ENCODE results near the gene SDC1. TPM values are rescaled to one million over a fixed set of nuclear protein-coding genes. Genes with fewer than 3 reads are reported as not detected.

SDC1 gene
- total RNA-seq, 1 experiment from 2014 or later: 22.3 TPM

GRCh38 chr2:20197192-20197591, 27.7 kb downstream of the SDC1 start:
- Mint-ChIP-seq H3K4me1 (peaks cover 12 to 18% of the 10 kb centered on the region in 2 experiments), H3K4me3 (no peak overlapping the region), H3K9me3 (no peaks in the 10 kb centered on the region; a peak in 1 of 5 replicates), H3K27me3 (ENCODE audit: low read depth) (no peaks in the 10 kb centered on the region), H3K27ac (no peak overlapping the region), H3K36me3 (ENCODE audit: insufficient read depth in 1 of 3, low read depth in 3 of 3) (peaks cover 11 to 20% (median 18%) of the 10 kb centered on the region in 3 experiments)
- Histone ChIP-seq H3K4me1 (ENCODE audit: insufficient read depth, low read length) (no peaks in the 10 kb centered on the region; the same call in 1 of the 2 replicates), H3K56ac (ENCODE audit: insufficient read length, low read depth, low read length) (no peak overlapping the region), H3K23ac (ENCODE audit: insufficient read length, low read depth, low read length) (no peak overlapping the region), H3K9me3 (ENCODE audit: control insufficient read depth, low read depth, low read length) (no peaks in the 10 kb centered on the region), H3K79me2 (ENCODE audit: insufficient read depth, low read length) (no peaks in the 10 kb centered on the region), H2BK5ac (ENCODE audit: insufficient read length, low read length) (no peak overlapping the region), H3K14ac (ENCODE audit: insufficient read depth, low read length) (no peak overlapping the region), H4K20me1 (ENCODE audit: control insufficient read depth, insufficient read depth, insufficient read length) (no peaks in the 10 kb centered on the region), H2BK120ac (ENCODE audit: low read depth, low read length, poor library complexity, severe bottlenecking) (no peak overlapping the region), H3K4me2 (ENCODE audit: insufficient read depth, insufficient read length, low read length) (no peak overlapping the region), H2BK12ac (ENCODE audit: insufficient read length, low read depth, low read length) (no peak overlapping the region), H2BK15ac (ENCODE audit: low read depth, low read length) (no peak overlapping the region), H3T11ph (ENCODE audit: low read length) (no peak overlapping the region), H4K91ac (ENCODE audit: insufficient read length, low read depth, low read length) (no peak overlapping the region), H3K9ac (ENCODE audit: extremely low read depth, insufficient read length, low read length) (no peak overlapping the region), H2AK5ac (ENCODE audit: insufficient read length, low read length) (no peak overlapping the region), H2BK20ac (ENCODE audit: low read depth, low read length, poor library complexity, severe bottlenecking) (no peak overlapping the region), H3K4ac (ENCODE audit: low read depth, low read length) (no peak overlapping the region), H3K18ac (ENCODE audit: insufficient read length, low read depth, low read length) (no peak overlapping the region), H3K27ac (ENCODE audit: insufficient read length, low read depth, low read length) (no peak overlapping the region), H3K79me1 (ENCODE audit: insufficient read depth, low read depth, low read length, poor library complexity, severe bottlenecking) (no peaks in the 10 kb centered on the region), H4K8ac (replicated peaks; ENCODE audit: insufficient read length, low read depth, low read length) (no peak overlapping the region), H3K27me3 (ENCODE audit: insufficient read depth, low read length) (no peaks in the 10 kb centered on the region), H4K5ac (ENCODE audit: insufficient read length, low read depth, low read length) (no peak overlapping the region), H3K23me2 (ENCODE audit: insufficient read length, low read depth, low read length, poor library complexity, severe bottlenecking) (no peaks in the 10 kb centered on the region), H2AFZ (ENCODE audit: low read length) (no peak overlapping the region)
- no peak for DNase-seq
- TF ChIP-seq CTCF (conservative IDR thresholded peaks at IDR 0.05): no peak
- no CpG with 5 or more reads among the region's 9 CpGs for WGBS (ENCODE audit: extremely low coverage, insufficient read length, low lambda C conversion rate)
